HG03064 (cell line): ENCODE measurements around the gene PNLIPRP2.

Experiments
- ATAC-seq: cut with Tn5 transposase; IDR thresholded peaks from one replicate; pipeline ENCODE4 v1.9.1; 2021; ENCODE audit warnings: low read depth; ENCODE audit not compliant: unreplicated experiment

PNLIPRP2 gene

GRCh38 chr10:116620423-116621400 lies at the start of gene PNLIPRP2:
PNLIPRP2 (plus strand) TSS chr10:116620953.
- no peak for ATAC-seq

- ATAC-seq: no peak
Observed at GRCh38 chr10:116574797-116575196, 46.0 kb upstream of the PNLIPRP2 start.

GRCh38 chr10:116587878-116588591 lies 32.7 kb upstream of the PNLIPRP2 start:
- ATAC-seq: no peak

- ATAC-seq: no peak
Observed at GRCh38 chr10:116588995-116589394, 31.8 kb upstream of the PNLIPRP2 start.

GRCh38 chr10:116589926-116590325 lies 30.8 kb upstream of the PNLIPRP2 start:
- no peak for ATAC-seq

- ATAC-seq: no peak
Observed at GRCh38 chr10:116590590-116591444, 29.9 kb upstream of the PNLIPRP2 start, which contains the start of gene PNLIPRP1. PNLIPRP1 (plus strand) TSS chr10:116590959; CDS start chr10:116591130, 171 bp downstream.

- no peak for ATAC-seq
Observed at GRCh38 chr10:116593139-116593740, 27.5 kb upstream of the PNLIPRP2 start.

GRCh38 chr10:116594525-116595035 lies 26.2 kb upstream of the PNLIPRP2 start:
- ATAC-seq: no peak

GRCh38 chr10:116596062-116596461 lies 24.7 kb upstream of the PNLIPRP2 start:
- no peak for ATAC-seq

GRCh38 chr10:116597543-116597942 lies 23.2 kb upstream of the PNLIPRP2 start:
- no peak for ATAC-seq

GRCh38 chr10:116598329-116598728 lies 22.4 kb upstream of the PNLIPRP2 start:
- no peak for ATAC-seq

- ATAC-seq: no peak
Observed at GRCh38 chr10:116599991-116600390, 20.8 kb upstream of the PNLIPRP2 start.

- ATAC-seq: no peak
Observed at GRCh38 chr10:116602648-116603400, 17.9 kb upstream of the PNLIPRP2 start.

- no peak for ATAC-seq
Observed at GRCh38 chr10:116606061-116606483, 14.7 kb upstream of the PNLIPRP2 start.

- no peak for ATAC-seq
Observed at GRCh38 chr10:116607336-116607735, 13.4 kb upstream of the PNLIPRP2 start.

GRCh38 chr10:116608686-116609594 lies 11.8 kb upstream of the PNLIPRP2 start:
- ATAC-seq: no peak

GRCh38 chr10:116610443-116611152 lies 10.2 kb upstream of the PNLIPRP2 start:
- ATAC-seq: no peak
